D721Med (cell line): ENCODE results near the gene TRAPPC5.

Experiments
- DNase-seq: peaks from one replicate; pipeline ENCODE4 v3.0.0; 2011; ENCODE audit warnings: low spot score; ENCODE audit not compliant: insufficient read length
- FAIRE-seq: peaks from 2 replicates; lab custom pipeline; 2011; peaks lifted over from hg19 to GRCh38; lab: Jason Lieb, UNC
- CTCF ChIP-seq: IDR thresholded peaks from 2 replicates; pipeline ENCODE4 v1.5.1; 2012; ENCODE audit warnings: mild to moderate bottlenecking, control low read depth; ENCODE audit not compliant: insufficient read depth; ENCODE audit errors: missing control alignments

The TRAPPC5 gene

GRCh38 chr19:7694499-7694898 lies 13.9 kb downstream of the TRAPPC5 start:
- no peak for TF ChIP-seq CTCF
- no peak for DNase-seq
- no peak for FAIRE-seq

GRCh38 chr19:7697721-7698287 lies 17.2 kb downstream of the TRAPPC5 start:
- FAIRE-seq = no peak
- TF ChIP-seq CTCF = no peak
- DNase-seq = no peak

GRCh38 chr19:7698583-7698982 lies 17.9 kb downstream of the TRAPPC5 start:
- no peak for TF ChIP-seq CTCF
- FAIRE-seq (no peak), DNase-seq (no peak)

GRCh38 chr19:7699003-7699402 lies 18.4 kb downstream of the TRAPPC5 start:
- TF ChIP-seq CTCF = no peak
- DNase-seq = no peak
- FAIRE-seq = no peak

- TF ChIP-seq CTCF = no peak
- FAIRE-seq = no peak
- no peak for DNase-seq
Measured at GRCh38 chr19:7699417-7700401, 19.1 kb downstream of the TRAPPC5 start.

GRCh38 chr19:7701049-7701653 lies 20.5 kb downstream of the TRAPPC5 start:
- FAIRE-seq (no peak), DNase-seq (no peak)
- no peak for TF ChIP-seq CTCF
